Measurements from ENCODE around the gene BICD2. TPM values are rescaled to one million over a fixed set of nuclear protein-coding genes. Genes with fewer than 3 reads are reported as not detected.

Gene BICD2
- total and polyA plus RNA-seq, 2 of the 13 experiments (the other 11 are each of a cell fraction or from before 2014, with no cell fraction given), result 5.1 to 17.4 TPM

DNA sequence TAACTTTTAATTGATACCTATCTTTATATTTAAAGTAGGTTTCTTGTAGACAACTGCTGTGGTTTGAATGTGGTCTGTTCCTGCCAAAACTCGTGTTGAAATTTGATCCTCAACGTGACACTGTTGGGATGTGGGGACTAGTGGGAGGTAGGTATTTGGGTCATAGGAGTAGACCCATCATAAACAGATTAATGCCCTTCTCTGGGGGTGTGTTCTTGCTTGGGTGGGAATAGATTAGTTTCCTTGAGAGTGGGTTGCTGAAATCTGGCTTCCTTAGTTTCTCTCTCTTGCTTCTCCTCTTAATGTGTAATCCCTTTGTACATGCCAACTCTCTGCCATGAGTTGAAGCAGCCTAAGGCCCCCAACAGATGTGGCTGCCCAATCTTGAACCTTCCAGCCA is 60.1 kb downstream of the BICD2 start:
- H3K27ac ChIP-seq (ENCODE audit: extremely low read length, insufficient read depth, low read length), result no peak overlapping the region
- no peaks in the 10 kb centered on the region for H3K79me2 ChIP-seq (ENCODE audit: insufficient read depth, low read length)
- no peaks in the 10 kb centered on the region for H3K9me3 ChIP-seq (ENCODE audit: low read length)
- no peak for DNase-seq (ENCODE audit: low spot score)
- 81% methylated on average over 2 of the region's 2 CpGs for WGBS (ENCODE audit: low lambda C conversion rate)
- no peak overlapping the region for H3K4me3 ChIP-seq (replicated peaks in 1 of 3; ENCODE audit: insufficient read depth in 1 of 3, low read depth in 2 of 3, low read length in 3 of 3)
- no peak overlapping the region for H2AFZ ChIP-seq (ENCODE audit: low read length)
- intact Hi-C loops (cut with micrococcal nuclease; ENCODE audit: unreplicated experiment) (no loop called here), in situ Hi-C loops (cut with HindIII; ENCODE audit: extremely low pct_ligation_motif_present, low pct_unique_long_range_greater_than_20kb) (no loop called here)
- no peak overlapping the region for H3K9ac ChIP-seq (ENCODE audit: insufficient read depth, low read depth, low read length)
- H3K4me2 ChIP-seq (ENCODE audit: low read depth, low read length), result no peak overlapping the region
- no peak for FAIRE-seq
- H3K4me1 ChIP-seq (ENCODE audit: insufficient read depth, low read length), result no peaks in the 10 kb centered on the region
- no peaks in the 10 kb centered on the region for H3K27me3 ChIP-seq (ENCODE audit: control insufficient read depth in 1 of 2, insufficient read depth in 2 of 2, low read length in 2 of 2)
- ATAC-seq, result no peak
- TF ChIP-seq ZNF614 (CRISPR knock-in tag; IDR thresholded peaks at IDR 0.05; ENCODE audit: borderline replicate concordance) (no peak), CBX1 (IDR thresholded peaks at IDR 0.05; ENCODE audit: low read depth) (no peak), STAT5B (CRISPR knock-in tag; IDR thresholded peaks at IDR 0.05) (no peak), CCAR2 (optimal IDR thresholded peaks at IDR 0.05; ENCODE audit: low read depth, low read length) (no peak), TBX2 (CRISPR knock-in tag; IDR thresholded peaks at IDR 0.05; ENCODE audit: borderline replicate concordance) (no peak), HDAC6 (IDR thresholded peaks at IDR 0.05; ENCODE audit: low read depth, low read length) (no peak)
- TF ChIP-seq, protein P1, sequence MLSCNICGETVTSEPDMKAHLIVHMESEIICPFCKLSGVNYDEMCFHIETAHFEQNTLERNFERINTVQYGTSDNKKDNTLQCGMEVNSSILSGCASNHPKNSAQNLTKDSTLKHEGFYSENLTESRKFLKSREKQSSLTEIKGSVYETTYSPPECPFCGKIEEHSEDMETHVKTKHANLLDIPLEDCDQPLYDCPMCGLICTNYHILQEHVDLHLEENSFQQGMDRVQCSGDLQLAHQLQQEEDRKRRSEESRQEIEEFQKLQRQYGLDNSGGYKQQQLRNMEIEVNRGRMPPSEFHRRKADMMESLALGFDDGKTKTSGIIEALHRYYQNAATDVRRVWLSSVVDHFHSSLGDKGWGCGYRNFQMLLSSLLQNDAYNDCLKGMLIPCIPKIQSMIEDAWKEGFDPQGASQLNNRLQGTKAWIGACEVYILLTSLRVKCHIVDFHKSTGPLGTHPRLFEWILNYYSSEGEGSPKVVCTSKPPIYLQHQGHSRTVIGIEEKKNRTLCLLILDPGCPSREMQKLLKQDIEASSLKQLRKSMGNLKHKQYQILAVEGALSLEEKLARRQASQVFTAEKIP (CRISPR knock-in tag; IDR thresholded peaks at IDR 0.05; ENCODE audit: borderline replicate concordance), result no peak
- TF ChIP-seq, protein P2, sequence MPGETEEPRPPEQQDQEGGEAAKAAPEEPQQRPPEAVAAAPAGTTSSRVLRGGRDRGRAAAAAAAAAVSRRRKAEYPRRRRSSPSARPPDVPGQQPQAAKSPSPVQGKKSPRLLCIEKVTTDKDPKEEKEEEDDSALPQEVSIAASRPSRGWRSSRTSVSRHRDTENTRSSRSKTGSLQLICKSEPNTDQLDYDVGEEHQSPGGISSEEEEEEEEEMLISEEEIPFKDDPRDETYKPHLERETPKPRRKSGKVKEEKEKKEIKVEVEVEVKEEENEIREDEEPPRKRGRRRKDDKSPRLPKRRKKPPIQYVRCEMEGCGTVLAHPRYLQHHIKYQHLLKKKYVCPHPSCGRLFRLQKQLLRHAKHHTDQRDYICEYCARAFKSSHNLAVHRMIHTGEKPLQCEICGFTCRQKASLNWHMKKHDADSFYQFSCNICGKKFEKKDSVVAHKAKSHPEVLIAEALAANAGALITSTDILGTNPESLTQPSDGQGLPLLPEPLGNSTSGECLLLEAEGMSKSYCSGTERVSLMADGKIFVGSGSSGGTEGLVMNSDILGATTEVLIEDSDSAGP (CRISPR knock-in tag; IDR thresholded peaks at IDR 0.05; ENCODE audit: borderline replicate concordance), result no peak
- no peaks in the 10 kb centered on the region for H3K36me3 ChIP-seq (replicated peaks in 1 of 2; ENCODE audit: control insufficient read depth in 1 of 2, insufficient read depth in 2 of 2, low read length in 2 of 2)
- no TSS peak for BruUV-seq (replicated peaks)
- H4K20me1 ChIP-seq (ENCODE audit: insufficient read depth, low read length), result no peaks in the 10 kb centered on the region
- CTCF ChIA-PET (ENCODE audit: low intra/inter-chr PET ratio, low total read pairs), result no interaction called here
- POLR2A ChIA-PET, result no interaction called here

Data from HepG2 (cell line).